Ovary (tissue), 9 donors: ENCODE measurements around the gene ARHGEF19. TPM values are rescaled to one million over a fixed set of nuclear protein-coding genes. Genes with fewer than 3 reads are reported as not detected.

ENCODE experiments used
- DNase-seq, 5 donors: peaks; one replicate each; pipeline ENCODE4 v3.0.0-alpha.2; 2019 to 2020
- H3K27ac ChIP-seq, 2 donors: fragments of 200-600 bp; one replicate each; pipeline versions ENCODE4 v1.5.1 to v1.8.0; 2019 to 2022
- H3K27me3 ChIP-seq: fragments of 200-600 bp; one replicate; pipeline ENCODE4 v1.8.0; 2022
- H3K36me3 ChIP-seq: fragments of 200-600 bp; sonication (generic); one replicate; pipeline ENCODE4 v1.5.1; 2019
- H3K4me1 ChIP-seq: one replicate; pipeline ENCODE4 v1.8.1; 2013; ENCODE audit warnings: mild to moderate bottlenecking, moderate library complexity; ENCODE audit not compliant: insufficient read depth
- H3K4me3 ChIP-seq: fragments of 200-600 bp; sonication (generic); one replicate; pipeline ENCODE4 v1.5.1; 2017
- H3K9me3 ChIP-seq, 2 donors: fragments of 200-600 bp in 1 of 2; sonication (generic) in 1 of 2; one replicate each; pipeline versions ENCODE4 v1.5.1 to v1.8.1; 2013 to 2019; ENCODE audit warnings: mild to moderate bottlenecking in 1 of 2, moderate library complexity in 1 of 2
- EP300 ChIP-seq: sonication (generic); formaldehyde crosslinking; IDR thresholded peaks from one replicate; pipeline ENCODE4 v1.6.1; 2017; ENCODE audit warnings: antibody characterized with exemption
- POLR2A ChIP-seq: fragments of 450-650 bp; IDR thresholded peaks from one replicate; pipeline ENCODE4 v1.6.1; 2017; ENCODE audit warnings: antibody characterized with exemption, mild to moderate bottlenecking, moderate library complexity
- WGBS, 3 donors: extraction: QIAGEN DNeasy Blood & Tissue Kit in 1 of 3; methylation state at CpG; one replicate each; pipeline versions ENCODE4 v1.1.5 to v1.1.7; 2013 to 2017; 5-methylcytosine and 5-hydroxymethylcytosine counted together
- intact Hi-C, 4 donors: fragments of 100-400 bp; cut with DNase I; formaldehyde crosslinking; loops; one replicate each; pipeline versions ENCODE4 v1.11.0 to v1.15.1; 2022 to 2023
- polyA plus RNA-seq, 2 donors: library from polyadenylated mRNA; stranded (reverse); fragments of 200-250 nt in 1 of 2; fragments of 350-450 nt in 1 of 2; fragmentation: Illumina TruSeq in 1 of 2; extraction: RNeasy Lipid Tissue Mini Kit (QIAGEN cat#74804) in 1 of 2; gene quantifications; one replicate each; pipeline ENCODE4 v1.2.3, GENCODE V29; 2013 to 2014
- small RNA-seq: library from RNA; depleted of rRNA; stranded (forward); fragments of <200 nt; gene quantifications from one replicate; pipeline ENCODE3, GENCODE V24; 2016
- total RNA-seq, 7 donors: library from RNA; depleted of rRNA in 2 of 7; stranded (reverse); fragments of >200 nt in 2 of 7; fragmentation: NEBNext Ultra II Directional in 3 of 7; extraction: Animal tissue kit (Norgen Biotek cat#: 25700) in 3 of 7; gene quantifications; one replicate each; pipeline versions ENCODE4 v1.1.0 to v1.2.4, GENCODE V29; 2016 to 2023
- TF ChIP-seq, protein P1 (sequence below), 3 donors: fragments of 450-650 bp in 2 of 3; fragments of 200-600 bp in 1 of 3; IDR thresholded peaks; one replicate each; pipeline versions ENCODE4 v1.5.1 to v1.8.0; 2016 to 2022; ENCODE audit warnings: antibody characterized with exemption in 3 of 3, mild to moderate bottlenecking in 1 of 3
- donor health status: DM: no; HTN: no; CAD: no; lungs with moderate emphysema.
- donor health status: DM: no; HTN: no; CAD: no.
- donor health status: Bipolar disorder and iron deficiency.
- donor health status: DM: yes; HTN: yes; CAD: no.
- donor health status: DM: no; HTN: no; CAD: no.
- donor health status: DM: yes; HTN: yes; CAD: no.

ARHGEF19 gene
- total and polyA plus RNA-seq, 9 donors, result 2.3 to 30.4 (median 14.6) TPM

DNA sequence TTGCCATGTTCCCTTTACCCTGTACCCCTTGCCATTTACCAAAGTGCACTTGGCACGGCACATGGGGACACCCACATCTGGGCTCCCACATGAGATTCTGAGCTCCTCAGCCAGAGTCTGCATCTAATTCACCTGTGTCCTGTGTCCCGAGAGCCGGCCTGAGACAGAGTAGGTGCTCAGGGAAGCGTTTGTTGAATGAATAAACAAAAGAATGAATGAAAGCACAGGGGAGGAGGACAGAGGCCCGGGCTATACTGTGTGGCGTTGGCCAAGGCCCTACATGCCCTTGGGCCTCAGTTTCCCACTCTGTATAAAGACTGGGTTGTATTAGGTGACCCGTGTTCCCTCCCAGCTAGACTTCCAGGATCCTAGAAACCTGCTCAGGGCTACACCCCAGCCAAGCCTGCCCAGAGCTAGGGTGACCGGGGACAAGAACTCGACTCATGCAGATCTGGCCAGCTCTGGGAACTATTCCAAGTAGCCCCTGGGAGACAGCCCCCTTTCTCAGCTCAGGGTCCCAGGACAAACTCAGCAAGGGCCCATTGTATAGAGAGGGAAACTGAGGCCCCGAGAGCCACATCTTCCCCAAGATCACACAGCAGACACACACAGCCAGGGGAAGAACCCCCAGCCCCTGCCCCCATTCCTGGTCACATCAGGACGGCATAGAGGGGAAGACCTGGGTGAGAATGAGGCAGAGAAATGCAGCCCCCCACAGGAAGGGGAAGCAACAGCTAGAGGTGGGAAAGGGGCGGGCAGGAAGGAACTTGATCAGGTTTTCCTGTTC is 62.6 kb downstream of the ARHGEF19 start:
- TF ChIP-seq, protein P1, sequence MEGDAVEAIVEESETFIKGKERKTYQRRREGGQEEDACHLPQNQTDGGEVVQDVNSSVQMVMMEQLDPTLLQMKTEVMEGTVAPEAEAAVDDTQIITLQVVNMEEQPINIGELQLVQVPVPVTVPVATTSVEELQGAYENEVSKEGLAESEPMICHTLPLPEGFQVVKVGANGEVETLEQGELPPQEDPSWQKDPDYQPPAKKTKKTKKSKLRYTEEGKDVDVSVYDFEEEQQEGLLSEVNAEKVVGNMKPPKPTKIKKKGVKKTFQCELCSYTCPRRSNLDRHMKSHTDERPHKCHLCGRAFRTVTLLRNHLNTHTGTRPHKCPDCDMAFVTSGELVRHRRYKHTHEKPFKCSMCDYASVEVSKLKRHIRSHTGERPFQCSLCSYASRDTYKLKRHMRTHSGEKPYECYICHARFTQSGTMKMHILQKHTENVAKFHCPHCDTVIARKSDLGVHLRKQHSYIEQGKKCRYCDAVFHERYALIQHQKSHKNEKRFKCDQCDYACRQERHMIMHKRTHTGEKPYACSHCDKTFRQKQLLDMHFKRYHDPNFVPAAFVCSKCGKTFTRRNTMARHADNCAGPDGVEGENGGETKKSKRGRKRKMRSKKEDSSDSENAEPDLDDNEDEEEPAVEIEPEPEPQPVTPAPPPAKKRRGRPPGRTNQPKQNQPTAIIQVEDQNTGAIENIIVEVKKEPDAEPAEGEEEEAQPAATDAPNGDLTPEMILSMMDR (IDR thresholded peaks at IDR 0.05), result no peak
- TF ChIP-seq POLR2A, result no peak
- TF ChIP-seq EP300, result no peak
- WGBS, 3 donors, result 86 to 92% (median 87%) methylated on average over 12 of the region's 12 CpGs
- Histone ChIP-seq H3K4me1 (peaks cover 19% of the 10 kb centered on the region), H3K27me3 (no peaks in the 10 kb centered on the region), H3K9me3 (no peaks in the 10 kb centered on the region), H3K27ac (no peak overlapping the region), H3K36me3 (no peaks in the 10 kb centered on the region), H3K4me3 (no peak overlapping the region)
- DNase-seq, result no peak
- intact Hi-C loops, result loop anchor here in 2 of 4 donors (5.0 to 10.0 kb wide), 2 partner anchors 37 to 65 kb away; no protein-coding TSS in a partner anchor

DNA sequence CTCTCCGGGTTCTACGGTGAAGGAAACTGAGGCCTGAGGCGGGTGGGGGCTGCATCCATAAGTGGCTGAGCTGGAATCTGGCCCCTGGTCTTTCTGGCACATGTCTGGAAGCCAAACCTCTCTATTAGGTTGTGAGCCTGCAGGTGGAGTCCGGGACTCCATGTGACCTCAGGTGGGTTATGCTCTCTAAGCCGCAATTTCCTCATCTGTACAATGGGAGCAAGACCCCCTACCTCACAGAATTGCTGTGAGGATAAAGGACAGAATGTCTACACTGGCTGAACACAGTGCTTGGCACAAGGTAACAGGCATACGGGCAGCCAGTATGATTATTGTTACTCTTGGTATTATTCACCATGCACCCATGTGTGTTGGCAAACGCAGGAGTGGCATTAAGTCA is 63.3 kb downstream of the ARHGEF19 start:
- H3K4me1 ChIP-seq, result peaks cover 16% of the 10 kb centered on the region
- H3K4me3 ChIP-seq, result no peak overlapping the region

GRCh38 chr1:16148329-16149092 is 63.9 kb downstream of the ARHGEF19 start:
- no peaks in the 10 kb centered on the region for H3K9me3 ChIP-seq
- no peaks in the 10 kb centered on the region for H3K36me3 ChIP-seq
- intact Hi-C loops, result loop anchor here in 1 of 4 donors (10.0 kb wide), 1 partner anchor 64 kb away; no protein-coding TSS in a partner anchor
- no peak overlapping the region for H3K4me3 ChIP-seq
- no peaks in the 10 kb centered on the region for H3K27me3 ChIP-seq
- H3K27ac ChIP-seq, result no peak overlapping the region
- H3K4me1 ChIP-seq, result peaks cover 13% of the 10 kb centered on the region
- TF ChIP-seq, protein P1 (IDR thresholded peaks at IDR 0.05), result no peak
- TF ChIP-seq POLR2A, result no peak
- no peak for TF ChIP-seq EP300
- WGBS, 3 donors, result 91 to 95% (median 91%) methylated on average over 34 to 39 of the region's 39 CpGs
- no peak for DNase-seq

More for the DNA sequence above, 63.3 kb downstream of the ARHGEF19 start:
- DNase-seq, result no peak
- no peak overlapping the region for H3K27ac ChIP-seq
- H3K9me3 ChIP-seq, result no peaks in the 10 kb centered on the region
- TF ChIP-seq, protein P1 (IDR thresholded peaks at IDR 0.05), result no peak
- TF ChIP-seq POLR2A (no peak), EP300 (no peak)
- intact Hi-C loops, result loop anchor here in 1 of 4 donors (10.0 kb wide), 1 partner anchor 64 kb away; no protein-coding TSS in a partner anchor
- H3K36me3 ChIP-seq, result no peaks in the 10 kb centered on the region
- 91 to 95% (median 93%) methylated on average over 7 of the region's 7 CpGs for WGBS, 3 donors
- H3K27me3 ChIP-seq, result no peaks in the 10 kb centered on the region

Small RNA genes within 50 kb of the gene (small RNA-seq; reads per million reads assigned to genes)
- not detected for gene MT1XP1

Other genes starting within 250 kb of the ARHGEF19 start
- gene ZBTB17, start 236.6 kb downstream of the ARHGEF19 start, total RNA-seq, result 10 to 100 TPM; 18.8 to 45.7 (median 29.8) TPM
- gene ZBTB17, start 236.6 kb downstream of the ARHGEF19 start, polyA plus RNA-seq, result 10 to 100 TPM in 1 of 2 donors, 1 to 10 TPM in 1; 3.7 to 33.1 TPM
- not detected for gene SRARP, start 208.4 kb downstream of the ARHGEF19 start, total RNA-seq
- not detected for gene SRARP, start 208.4 kb downstream of the ARHGEF19 start, polyA plus RNA-seq
- gene HSPB7, start 194.6 kb downstream of the ARHGEF19 start, total RNA-seq, result 10 to 100 TPM in 6 of 7 donors, 1 to 10 TPM in 1; 1.9 to 68.7 (median 35.8) TPM
- gene HSPB7, start 194.6 kb downstream of the ARHGEF19 start, polyA plus RNA-seq, result 10 to 100 TPM; 21.9 to 25.4 TPM
- 1 to 10 TPM in 5 of 7 donors, under 1 TPM in 1, not detected in 1; 0.97 to 2.4 (median 1.2) TPM for gene CLCNKA, start 190.6 kb downstream of the ARHGEF19 start, total RNA-seq
- under 1 TPM; 0.08 to 0.74 TPM for gene CLCNKA, start 190.6 kb downstream of the ARHGEF19 start, polyA plus RNA-seq
- 1 to 10 TPM in 4 of 7 donors, under 1 TPM in 2, not detected in 1; 0.82 to 8.2 (median 1.9) TPM for gene CLCNKB, start 168.9 kb downstream of the ARHGEF19 start, total RNA-seq
- gene CLCNKB, start 168.9 kb downstream of the ARHGEF19 start, polyA plus RNA-seq, result under 1 TPM; 0.18 to 0.42 TPM
- gene FAM131C, start 139.0 kb downstream of the ARHGEF19 start, total RNA-seq, result 1 to 10 TPM in 1 of 7 donors, under 1 TPM in 5, not detected in 1; 0.20 to 1.3 (median 0.42) TPM
- gene FAM131C, start 139.0 kb downstream of the ARHGEF19 start, polyA plus RNA-seq, result under 1 TPM; 0.10 to 0.16 TPM
- 10 to 100 TPM in 3 of 7 donors, 1 to 10 TPM in 4; 3.9 to 40.7 (median 8.8) TPM for gene EPHA2, start 56.6 kb downstream of the ARHGEF19 start, total RNA-seq
- 1 to 10 TPM; 3.8 to 6.1 TPM for gene EPHA2, start 56.6 kb downstream of the ARHGEF19 start, polyA plus RNA-seq
- gene CPLANE2, start 24.5 kb upstream of the ARHGEF19 start, total RNA-seq, result 10 to 100 TPM in 4 of 7 donors, 1 to 10 TPM in 3; 4.6 to 12.4 (median 10.5) TPM
- gene CPLANE2, start 24.5 kb upstream of the ARHGEF19 start, polyA plus RNA-seq, result 1 to 10 TPM; 2.6 to 6.6 TPM
- gene FBXO42, start 139.8 kb upstream of the ARHGEF19 start, total RNA-seq, result 10 to 100 TPM; 17.7 to 35.3 (median 23.6) TPM
- 10 to 100 TPM; 16.0 to 16.1 TPM for gene FBXO42, start 139.8 kb upstream of the ARHGEF19 start, polyA plus RNA-seq
- gene SZRD1, start 154.6 kb upstream of the ARHGEF19 start, total RNA-seq, result 100 to 1,000 TPM in 5 of 7 donors, 10 to 100 TPM in 2; 45.3 to 152 (median 131) TPM
- 10 to 100 TPM; 71.2 to 74.3 TPM for gene SZRD1, start 154.6 kb upstream of the ARHGEF19 start, polyA plus RNA-seq
- not detected for gene SPATA21, start 224.8 kb upstream of the ARHGEF19 start, total RNA-seq
- under 1 TPM in 1 of 2 donors, not detected in 1; 0.17 TPM for gene SPATA21, start 224.8 kb upstream of the ARHGEF19 start, polyA plus RNA-seq
- gene NECAP2, start 228.1 kb upstream of the ARHGEF19 start, total RNA-seq, result 10 to 100 TPM; 36.2 to 60.4 (median 51.9) TPM
- 10 to 100 TPM; 41.0 to 59.1 TPM for gene NECAP2, start 228.1 kb upstream of the ARHGEF19 start, polyA plus RNA-seq